HCT116 (cell line): ENCODE data around the gene AP5S1. TPM values are rescaled to one million over a fixed set of nuclear protein-coding genes. Genes with fewer than 3 reads are reported as not detected.

Experiments used
- ATF3 ChIP-seq: IDR thresholded peaks from 2 replicates; pipeline ENCODE4 v1.6.1; 2012
- CEBPB ChIP-seq: IDR thresholded peaks from 2 replicates; pipeline ENCODE4 v1.6.1; 2012; ENCODE audit warnings: low read depth
- EGR1 ChIP-seq: IDR thresholded peaks from 2 replicates; pipeline ENCODE4 v1.6.1; 2012; ENCODE audit warnings: low read depth
- ELF1 ChIP-seq: IDR thresholded peaks from 2 replicates; pipeline ENCODE4 v1.6.1; 2012; ENCODE audit warnings: low read depth, borderline replicate concordance
- EZH2phosphoT487 ChIP-seq: fragments of 200-600 bp; IDR thresholded peaks from 2 replicates; pipeline ENCODE4 v1.6.1; 2018; ENCODE audit warnings: antibody characterized with exemption, borderline replicate concordance
- FOSL1 ChIP-seq: IDR thresholded peaks from 2 replicates; pipeline ENCODE4 v1.6.1; 2012; ENCODE audit warnings: low read depth
- REST ChIP-seq: IDR thresholded peaks from 2 replicates; pipeline ENCODE4 v1.6.1; 2012; ENCODE audit warnings: low read depth
- SIN3A ChIP-seq: IDR thresholded peaks from 2 replicates; pipeline ENCODE4 v1.6.1; 2012; ENCODE audit warnings: low read depth
- TCF7L2 ChIP-seq: IDR thresholded peaks from 2 replicates; pipeline ENCODE4 v1.7.0; 2011; ENCODE audit warnings: borderline replicate concordance, inconsistent platforms; ENCODE audit not compliant: insufficient read depth, insufficient read length; ENCODE audit errors: extremely low read depth
- ZBTB33 ChIP-seq: IDR thresholded peaks from 2 replicates; pipeline ENCODE4 v1.6.1; 2011; ENCODE audit warnings: mild to moderate bottlenecking, low read length, moderate library complexity; ENCODE audit not compliant: insufficient replicate concordance; ENCODE audit errors: extremely low read depth
- total RNA-seq: library from RNA; stranded (reverse); gene quantifications from one replicate; pipeline ENCODE4 v1.2.1, GENCODE V29; 2021; ENCODE audit not compliant: unreplicated experiment

The AP5S1 gene
- total RNA-seq, 1 experiment from 2014 or later = 12.1 TPM

DNA sequence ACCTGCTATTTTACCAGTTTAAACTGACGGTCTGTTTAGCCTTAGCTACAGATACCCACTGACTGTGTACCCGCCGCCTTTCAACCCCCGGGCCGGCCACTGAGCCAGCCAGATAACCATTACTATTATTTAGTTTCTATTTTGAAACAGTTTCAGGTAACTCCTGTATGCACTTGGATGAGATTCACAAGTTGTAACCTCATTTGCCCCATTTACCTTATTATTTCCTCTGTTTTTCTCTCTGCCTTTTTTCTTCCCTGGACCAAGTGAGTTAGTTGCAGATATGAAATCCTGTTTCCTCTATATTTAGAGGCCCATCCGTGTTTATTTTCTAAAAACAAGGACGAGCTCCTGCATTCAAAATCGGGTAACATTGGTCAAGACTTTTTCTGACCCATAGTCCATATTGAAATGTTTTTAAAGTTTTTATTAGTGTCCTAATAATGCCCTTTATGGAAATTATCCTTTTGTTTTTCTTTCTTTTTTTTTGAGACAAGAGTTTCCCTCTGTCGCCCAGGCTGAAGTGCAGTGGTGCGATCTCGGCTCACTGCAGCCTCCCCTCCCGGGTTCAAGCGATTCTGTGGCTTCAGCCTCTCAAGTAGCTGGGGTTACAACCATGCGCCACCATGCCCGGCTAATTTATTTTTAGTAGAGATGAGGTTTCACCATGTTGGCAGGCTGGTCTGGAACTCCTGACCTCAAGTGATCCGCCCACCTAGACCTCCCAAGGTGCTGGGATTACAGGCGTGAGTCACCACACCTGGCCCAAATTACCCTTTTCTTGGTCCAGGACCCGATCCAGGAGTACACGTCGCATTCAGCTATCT is 767 bp downstream of the AP5S1 start (continued):
- TF ChIP-seq REST (no peak), FOSL1 (no peak), TCF7L2 (no peak), CEBPB (no peak), SIN3A (no peak), EZH2phosphoT487 (no peak), ATF3 (no peak), EGR1 (no peak), ELF1 (no peak), ZBTB33 (no peak)
- TF ChIP-seq, all 23 proteins: peak for 0
